ENCODE measurements around the gene RIMBP2.

RIMBP2 gene

GRCh38 chr12:130497991-130498390 is 218.1 kb downstream of the RIMBP2 start:
- no peak for DNase-seq

GRCh38 chr12:130497321-130497720 is 218.8 kb downstream of the RIMBP2 start:
- DNase-seq = no peak

GRCh38 chr12:130496516-130497120 is 219.5 kb downstream of the RIMBP2 start:
- DNase-seq = no peak

- DNase-seq = no peak
Observed at GRCh38 chr12:130495156-130495555, 220.9 kb downstream of the RIMBP2 start.

- no peak for DNase-seq
Observed at GRCh38 chr12:130494736-130495135, 221.4 kb downstream of the RIMBP2 start.

- DNase-seq = no peak
Observed at GRCh38 chr12:130493951-130494350, 222.1 kb downstream of the RIMBP2 start.

GRCh38 chr12:130491421-130492357 is 224.4 kb downstream of the RIMBP2 start:
- peak; percentile 18 for DNase-seq

- no peak for DNase-seq
Observed at GRCh38 chr12:130490674-130491073, 225.4 kb downstream of the RIMBP2 start.

GRCh38 chr12:130489293-130489692 is 226.8 kb downstream of the RIMBP2 start:
- no peak for DNase-seq

GRCh38 chr12:130488358-130488710 is 227.8 kb downstream of the RIMBP2 start:
- no peak for DNase-seq

GRCh38 chr12:130487636-130488357 is 228.3 kb downstream of the RIMBP2 start:
- DNase-seq = no peak

- DNase-seq = no peak
Observed at GRCh38 chr12:130486891-130487416, 229.1 kb downstream of the RIMBP2 start.

GRCh38 chr12:130486146-130486435 is 230.0 kb downstream of the RIMBP2 start:
- DNase-seq = no peak

- no peak for DNase-seq
Observed at GRCh38 chr12:130485291-130486145, 230.6 kb downstream of the RIMBP2 start.

GRCh38 chr12:130484221-130484620 is 231.9 kb downstream of the RIMBP2 start:
- DNase-seq = no peak

- DNase-seq = no peak
Observed at GRCh38 chr12:130483616-130484180, 232.4 kb downstream of the RIMBP2 start.

GRCh38 chr12:130482448-130482847 is 233.7 kb downstream of the RIMBP2 start:
- no peak for DNase-seq

- DNase-seq = no peak
Observed at GRCh38 chr12:130481392-130481879, 234.7 kb downstream of the RIMBP2 start.

GRCh38 chr12:130480887-130481286 is 235.2 kb downstream of the RIMBP2 start:
- no peak for DNase-seq

- no peak for DNase-seq
Observed at GRCh38 chr12:130480231-130480630, 235.9 kb downstream of the RIMBP2 start.

- no peak for DNase-seq
Observed at GRCh38 chr12:130479401-130480125, 236.5 kb downstream of the RIMBP2 start.
